H1 (cell line): ENCODE measurements around the gene RCC2. TPM values are rescaled to one million over a fixed set of nuclear protein-coding genes. Genes with fewer than 3 reads are reported as not detected.

Experiments
- ASH2L ChIP-seq: fragments of 200-600, 300-600 bp; sonication (generic); IDR thresholded peaks from one replicate; pipeline ENCODE4 v1.7.1; 2017; ENCODE audit warnings: low read length
- ZNF274 ChIP-seq: IDR thresholded peaks from 2 replicates; pipeline ENCODE4 v1.7.0; 2012; ENCODE audit warnings: low read length, borderline replicate concordance; ENCODE audit errors: extremely low read depth
- polyA plus RNA-seq, 7 experiments: library from polyadenylated mRNA; depleted of rRNA in 3 of 7; stranded (reverse) in 5 of 7; unstranded in 2 of 7; fragments of >200 nt in 5 of 7; fragments of 200-250 nt in 2 of 7; gene quantifications; 1 replicate in 5 of 7; 2 replicates in 1 of 7; 4 replicates in 1 of 7; pipeline versions ENCODE4 v1.2.1 to v1.2.3, GENCODE V29; 2011 to 2013; ENCODE audit warnings: missing spikeins in 2 of 7, mixed read lengths in 2 of 7
- total RNA-seq: library from RNA; stranded (reverse); fragmentation: NEBNext Ultra II Directional; extraction: Animal tissue kit (Norgen Biotek cat#: 25700); gene quantifications from 2 replicates; pipeline ENCODE4 v1.2.1, GENCODE V29; 2021
- TF ChIP-seq, protein P1 (sequence below): IDR thresholded peaks from 2 replicates; pipeline ENCODE4 v1.6.1; 2012; ENCODE audit warnings: low read length, inconsistent platforms

Gene RCC2
- total and polyA plus RNA-seq, 2 of the 8 experiments (the other 6 are each of a cell fraction or from before 2014, with no cell fraction given): 229 to 455 TPM

DNA sequence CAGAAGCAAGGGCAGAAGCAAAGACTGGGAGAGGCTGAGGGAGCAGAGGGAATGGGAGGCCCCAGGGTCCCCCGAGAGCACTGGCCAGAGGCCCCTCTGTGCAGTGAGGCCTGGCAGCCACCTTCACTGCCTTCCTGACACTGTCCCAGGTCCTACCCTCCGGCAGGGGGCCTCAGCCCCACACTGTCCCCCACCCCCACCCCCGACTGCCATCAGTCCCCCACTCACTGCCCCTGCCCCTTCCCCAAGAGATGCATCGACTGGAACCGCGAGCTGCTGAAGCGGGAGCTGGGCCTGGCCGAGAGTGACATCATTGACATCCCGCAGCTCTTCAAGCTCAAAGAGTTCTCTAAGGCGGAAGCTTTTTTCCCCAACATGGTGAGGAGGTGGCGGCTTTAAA is 80.4 kb downstream of the RCC2 start (continued):
- no peak for TF ChIP-seq ASH2L
- TF ChIP-seq ZNF274: no peak
- TF ChIP-seq, protein P1, sequence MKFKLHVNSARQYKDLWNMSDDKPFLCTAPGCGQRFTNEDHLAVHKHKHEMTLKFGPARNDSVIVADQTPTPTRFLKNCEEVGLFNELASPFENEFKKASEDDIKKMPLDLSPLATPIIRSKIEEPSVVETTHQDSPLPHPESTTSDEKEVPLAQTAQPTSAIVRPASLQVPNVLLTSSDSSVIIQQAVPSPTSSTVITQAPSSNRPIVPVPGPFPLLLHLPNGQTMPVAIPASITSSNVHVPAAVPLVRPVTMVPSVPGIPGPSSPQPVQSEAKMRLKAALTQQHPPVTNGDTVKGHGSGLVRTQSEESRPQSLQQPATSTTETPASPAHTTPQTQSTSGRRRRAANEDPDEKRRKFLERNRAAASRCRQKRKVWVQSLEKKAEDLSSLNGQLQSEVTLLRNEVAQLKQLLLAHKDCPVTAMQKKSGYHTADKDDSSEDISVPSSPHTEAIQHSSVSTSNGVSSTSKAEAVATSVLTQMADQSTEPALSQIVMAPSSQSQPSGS: 0 out of 2 replicates have a peak, but pooled peaks have one; percentile 42
